Kidney (tissue), 14 donors: ENCODE measurements around the gene CPE. TPM values are rescaled to one million over a fixed set of nuclear protein-coding genes. Genes with fewer than 3 reads are reported as not detected.
A peak's percentile ranks its signal among the peaks of the same experiment; 100 is the strongest.

Source experiments
- DNase-seq, 5 donors: peaks; one replicate each; pipeline ENCODE4 v3.0.0-alpha.2; 2013 to 2020
- FAIRE-seq: peaks from 2 replicates; lab custom pipeline; 2012; peaks lifted over from hg19 to GRCh38; lab: Jason Lieb, UNC
- H3K27ac ChIP-seq, 2 donors: one replicate each; pipeline ENCODE4 v1.7.0; 2013; ENCODE audit warnings: low read depth in 2 of 2, low read length in 2 of 2, inconsistent platforms in 1 of 2
- H3K27me3 ChIP-seq: one replicate; pipeline ENCODE4 v1.7.1; 2013; ENCODE audit warnings: low read length, inconsistent platforms; ENCODE audit not compliant: control insufficient read depth, insufficient read depth
- H3K36me3 ChIP-seq, 3 donors: one replicate each; pipeline versions ENCODE4 v1.7.0 to v1.7.1; 2013; ENCODE audit warnings: low read length in 3 of 3, control low read depth in 1 of 3, inconsistent platforms in 1 of 3; ENCODE audit not compliant: insufficient read depth in 3 of 3, control insufficient read depth in 2 of 3
- H3K4me1 ChIP-seq, 3 donors: one replicate each; pipeline versions ENCODE4 v1.7.0 to v1.7.1; 2013; ENCODE audit warnings: low read length in 3 of 3, inconsistent platforms in 1 of 3, low read depth in 1 of 3; ENCODE audit not compliant: control insufficient read depth in 2 of 3, insufficient read depth in 2 of 3
- H3K4me3 ChIP-seq, 3 donors: one replicate each; pipeline versions ENCODE4 v1.7.0 to v1.8.1; 2013; ENCODE audit warnings: low read length in 3 of 3, control low read depth in 1 of 3, inconsistent platforms in 1 of 3
- H3K9ac ChIP-seq, 3 donors: one replicate each; pipeline versions ENCODE4 v1.7.0 to v1.7.1; 2013; ENCODE audit warnings: low read length in 3 of 3, control low read depth in 1 of 3, inconsistent platforms in 1 of 3
- H3K9me3 ChIP-seq, 3 donors: one replicate each; pipeline versions ENCODE4 v1.7.0 to v1.7.1; 2013; ENCODE audit warnings: low read length in 3 of 3, control low read depth in 1 of 3, inconsistent platforms in 1 of 3; ENCODE audit not compliant: control insufficient read depth in 2 of 3, insufficient read depth in 1 of 3
- intact Hi-C: fragments of 100-400 bp; cut with DNase I; formaldehyde crosslinking; loops from one replicate; pipeline ENCODE4 v1.11.1; 2022
- polyA plus RNA-seq: library from polyadenylated mRNA; stranded (reverse); fragments of 350-450 nt; fragmentation: Illumina TruSeq; extraction: RNeasy Lipid Tissue Mini Kit (QIAGEN cat#74804); gene quantifications from one replicate; pipeline ENCODE4 v1.2.3, GENCODE V29; 2014; ENCODE audit warnings: low read depth, low replicate concordance; ENCODE audit not compliant: insufficient read depth
- total RNA-seq: library from RNA; stranded (reverse); fragmentation: NEBNext Ultra II Directional; extraction: Animal tissue kit (Norgen Biotek cat#: 25700); gene quantifications from one replicate; pipeline ENCODE4 v1.2.1, GENCODE V29; 2021
- TF ChIP-seq, protein P1 (sequence below): IDR thresholded peaks from 3 replicates; pipeline ENCODE4 v1.5.1; 2012; ENCODE audit warnings: mild to moderate bottlenecking, moderate library complexity, borderline replicate concordance; ENCODE audit not compliant: insufficient read depth; ENCODE audit errors: extremely low read depth
- donor health status: control.
- donor health status: control.
- donor health status: control.
- donor health status: control.
- donor health status: control.
- donor health status: DM: yes; HTN: yes; CAD: no.
- donor health status: Normal renal cell carcinoma (clear cell type).

CPE gene
- total and polyA plus RNA-seq, 2 donors from 2014 or later = 24.2 to 87.7 TPM

DNA sequence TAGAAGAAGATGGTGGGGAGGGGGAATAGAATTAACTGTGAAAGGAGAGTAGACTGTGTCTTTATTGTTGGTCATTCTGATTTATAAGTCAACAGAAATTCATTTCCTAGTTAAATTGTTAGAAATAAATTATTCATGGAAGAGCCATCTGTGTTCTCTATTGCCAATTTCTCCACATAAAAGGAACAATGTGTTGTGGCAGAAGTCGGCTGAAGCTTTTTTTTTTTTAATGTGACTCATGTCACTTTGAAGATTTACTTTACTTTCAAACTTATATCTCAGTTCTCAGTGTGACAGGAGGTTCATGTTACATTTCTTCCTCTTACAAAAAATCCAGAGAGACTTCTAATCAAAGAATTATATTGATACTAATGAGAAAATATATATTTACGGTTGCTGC is 60.5 kb downstream of the CPE start:
- Histone ChIP-seq H3K9me3 (no peaks in the 10 kb centered on the region), H3K27me3 (no peaks in the 10 kb centered on the region), H3K27ac (no peak overlapping the region), H3K4me1 (no peaks in the 10 kb centered on the region), H3K36me3 (no peaks in the 10 kb centered on the region), H3K4me3 (no peak overlapping the region), H3K9ac (no peak overlapping the region)
- TF ChIP-seq, protein P1, sequence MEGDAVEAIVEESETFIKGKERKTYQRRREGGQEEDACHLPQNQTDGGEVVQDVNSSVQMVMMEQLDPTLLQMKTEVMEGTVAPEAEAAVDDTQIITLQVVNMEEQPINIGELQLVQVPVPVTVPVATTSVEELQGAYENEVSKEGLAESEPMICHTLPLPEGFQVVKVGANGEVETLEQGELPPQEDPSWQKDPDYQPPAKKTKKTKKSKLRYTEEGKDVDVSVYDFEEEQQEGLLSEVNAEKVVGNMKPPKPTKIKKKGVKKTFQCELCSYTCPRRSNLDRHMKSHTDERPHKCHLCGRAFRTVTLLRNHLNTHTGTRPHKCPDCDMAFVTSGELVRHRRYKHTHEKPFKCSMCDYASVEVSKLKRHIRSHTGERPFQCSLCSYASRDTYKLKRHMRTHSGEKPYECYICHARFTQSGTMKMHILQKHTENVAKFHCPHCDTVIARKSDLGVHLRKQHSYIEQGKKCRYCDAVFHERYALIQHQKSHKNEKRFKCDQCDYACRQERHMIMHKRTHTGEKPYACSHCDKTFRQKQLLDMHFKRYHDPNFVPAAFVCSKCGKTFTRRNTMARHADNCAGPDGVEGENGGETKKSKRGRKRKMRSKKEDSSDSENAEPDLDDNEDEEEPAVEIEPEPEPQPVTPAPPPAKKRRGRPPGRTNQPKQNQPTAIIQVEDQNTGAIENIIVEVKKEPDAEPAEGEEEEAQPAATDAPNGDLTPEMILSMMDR = no peak
- no peak for FAIRE-seq
- intact Hi-C loops = no loop called here
- DNase-seq = no peak

- H3K9me3 ChIP-seq = no peaks in the 10 kb centered on the region
- no peak overlapping the region for H3K4me3 ChIP-seq
- DNase-seq = no peak
- no peaks in the 10 kb centered on the region for H3K36me3 ChIP-seq
- FAIRE-seq = no peak
- TF ChIP-seq, protein P1 = no peak
- H3K27me3 ChIP-seq = no peaks in the 10 kb centered on the region
- H3K9ac ChIP-seq = no peak overlapping the region
- H3K4me1 ChIP-seq = no peaks in the 10 kb centered on the region
- H3K27ac ChIP-seq = no peak overlapping the region
- intact Hi-C loops = no loop called here
Measured at GRCh38 chr4:165439981-165440380, 61.2 kb downstream of the CPE start.

DNA sequence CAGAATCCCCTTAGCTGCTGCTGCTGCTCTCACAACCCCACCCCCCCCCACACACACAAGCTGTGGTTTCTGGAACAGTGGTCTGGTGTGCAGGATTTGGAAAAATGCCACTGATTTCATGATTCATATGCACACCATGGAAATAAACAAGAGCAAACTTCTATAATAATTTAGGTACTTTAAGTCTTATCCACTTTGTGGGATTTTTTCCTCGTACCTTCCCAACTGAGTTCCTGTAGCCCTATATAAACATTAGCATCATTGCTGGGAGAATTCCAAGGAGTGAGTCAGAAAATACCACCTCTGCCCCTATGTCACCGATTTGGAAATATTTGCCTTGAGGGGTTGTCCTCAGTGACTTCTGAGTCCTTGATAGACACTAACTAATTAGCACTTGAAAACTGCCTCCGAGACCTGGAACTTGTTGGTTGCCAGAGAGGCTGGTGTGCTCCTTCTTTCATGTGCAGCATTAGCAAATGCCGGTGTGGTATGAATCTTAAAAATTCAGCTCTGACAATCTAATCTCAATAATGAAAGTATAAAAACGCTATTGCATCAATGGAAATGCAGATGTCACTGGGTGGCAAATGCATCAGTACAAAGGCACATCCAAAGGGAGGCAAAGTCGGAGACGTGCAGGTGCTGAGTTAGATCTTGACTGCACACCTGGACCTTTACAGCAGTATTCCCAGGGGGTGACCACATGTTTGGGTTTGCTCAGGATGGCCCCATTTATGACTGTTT is 61.8 kb downstream of the CPE start:
- DNase-seq (peak in 1 of 5 donors; percentile 11), FAIRE-seq (no peak)
- no peak overlapping the region for H3K9ac ChIP-seq
- H3K4me1 ChIP-seq = no peaks in the 10 kb centered on the region
- H3K36me3 ChIP-seq = no peaks in the 10 kb centered on the region
- intact Hi-C loops = no loop called here
- no peak overlapping the region for H3K27ac ChIP-seq
- H3K4me3 ChIP-seq = no peak overlapping the region
- no peaks in the 10 kb centered on the region for H3K9me3 ChIP-seq
- TF ChIP-seq, protein P1 = no peak
- H3K27me3 ChIP-seq = no peaks in the 10 kb centered on the region

- Histone ChIP-seq H3K9me3 (no peaks in the 10 kb centered on the region), H3K4me3 (no peak overlapping the region), H3K27ac (no peak overlapping the region), H3K27me3 (no peaks in the 10 kb centered on the region), H3K4me1 (no peaks in the 10 kb centered on the region), H3K36me3 (no peaks in the 10 kb centered on the region), H3K9ac (no peak overlapping the region)
- DNase-seq = no peak
- TF ChIP-seq, protein P1 = no peak
- intact Hi-C loops = no loop called here
- no peak for FAIRE-seq
Measured at GRCh38 chr4:165443276-165443675, 64.5 kb downstream of the CPE start.
